Measurements from ENCODE around the gene SPATA33.
"Not testable (repeated sequence)": the region's sequence is repeated elsewhere in the genome, so short reads cannot be mapped to it uniquely, and the experiment has no call there.

Gene SPATA33

GRCh38 chr16:89693289-89693731, 35.7 kb downstream of the SPATA33 start:
- no peak for DNase-seq (ENCODE audit: low read depth)
- H3K4me3 ChIP-seq (ENCODE audit: low read length), result no peak overlapping the region
- TF ChIP-seq, protein P1, sequence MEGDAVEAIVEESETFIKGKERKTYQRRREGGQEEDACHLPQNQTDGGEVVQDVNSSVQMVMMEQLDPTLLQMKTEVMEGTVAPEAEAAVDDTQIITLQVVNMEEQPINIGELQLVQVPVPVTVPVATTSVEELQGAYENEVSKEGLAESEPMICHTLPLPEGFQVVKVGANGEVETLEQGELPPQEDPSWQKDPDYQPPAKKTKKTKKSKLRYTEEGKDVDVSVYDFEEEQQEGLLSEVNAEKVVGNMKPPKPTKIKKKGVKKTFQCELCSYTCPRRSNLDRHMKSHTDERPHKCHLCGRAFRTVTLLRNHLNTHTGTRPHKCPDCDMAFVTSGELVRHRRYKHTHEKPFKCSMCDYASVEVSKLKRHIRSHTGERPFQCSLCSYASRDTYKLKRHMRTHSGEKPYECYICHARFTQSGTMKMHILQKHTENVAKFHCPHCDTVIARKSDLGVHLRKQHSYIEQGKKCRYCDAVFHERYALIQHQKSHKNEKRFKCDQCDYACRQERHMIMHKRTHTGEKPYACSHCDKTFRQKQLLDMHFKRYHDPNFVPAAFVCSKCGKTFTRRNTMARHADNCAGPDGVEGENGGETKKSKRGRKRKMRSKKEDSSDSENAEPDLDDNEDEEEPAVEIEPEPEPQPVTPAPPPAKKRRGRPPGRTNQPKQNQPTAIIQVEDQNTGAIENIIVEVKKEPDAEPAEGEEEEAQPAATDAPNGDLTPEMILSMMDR (conservative IDR thresholded peaks at IDR 0.05; ENCODE audit: low read depth, low read length), result no peak

DNA sequence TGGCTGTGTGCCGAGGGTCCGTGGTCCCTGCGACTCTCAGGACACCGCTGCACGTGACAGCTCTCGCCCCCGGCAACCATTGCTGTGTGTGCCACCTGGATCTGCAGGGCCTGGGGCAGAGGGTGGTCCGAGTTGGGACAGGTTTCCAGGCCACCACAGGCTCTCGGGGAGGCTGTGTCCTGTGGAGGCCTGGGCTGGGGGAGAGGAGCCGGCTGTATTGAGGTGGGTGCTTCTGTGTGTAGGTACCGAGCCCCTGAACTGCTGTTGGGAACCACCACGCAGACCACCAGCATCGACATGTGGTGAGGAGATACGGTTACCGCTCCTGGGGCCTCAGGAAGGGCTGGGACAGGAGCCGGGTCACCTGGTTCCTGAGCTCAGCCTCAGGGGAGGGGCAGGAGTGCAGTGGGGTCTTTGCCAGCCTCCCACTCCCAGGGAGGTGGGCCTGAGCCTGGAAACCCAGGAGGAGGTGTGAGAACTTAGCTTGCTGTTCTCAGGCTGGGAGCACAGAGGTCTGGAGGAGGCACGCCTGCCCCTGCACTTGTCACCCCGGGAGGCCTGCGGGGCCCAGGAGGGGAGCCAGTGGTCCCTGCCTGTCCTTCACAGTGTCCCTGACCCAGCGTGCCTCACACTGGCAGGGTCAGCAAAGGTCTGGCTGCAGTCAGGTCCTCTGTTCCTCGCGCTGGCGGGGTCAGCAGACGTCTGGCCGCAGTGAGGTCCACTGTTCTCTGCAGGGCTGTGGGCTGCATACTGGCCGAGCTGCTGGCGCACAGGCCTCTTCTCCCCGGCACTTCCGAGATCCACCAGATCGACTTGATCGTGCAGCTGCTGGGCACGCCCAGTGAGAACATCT, 36.5 kb downstream of the SPATA33 start:
- DNase-seq (ENCODE audit: low read depth), result no peak
- TF ChIP-seq, protein P1 (conservative IDR thresholded peaks at IDR 0.05; ENCODE audit: low read depth, low read length), result no peak
- H3K4me3 ChIP-seq (ENCODE audit: low read length), result no peak overlapping the region

- not testable (repeated sequence) for DNase-seq (ENCODE audit: low read depth); H3K4me3 ChIP-seq (ENCODE audit: low read length)
Observed at GRCh38 chr16:89694784-89695085, 37.1 kb downstream of the SPATA33 start.

GRCh38 chr16:89695086-89695874, 37.6 kb downstream of the SPATA33 start:
- H3K4me3 ChIP-seq (ENCODE audit: low read length), result no peak overlapping the region
- TF ChIP-seq, protein P1 (conservative IDR thresholded peaks at IDR 0.05; ENCODE audit: low read depth, low read length), result no peak
- DNase-seq (ENCODE audit: low read depth), result no peak

GRCh38 chr16:89695875-89696669, 38.4 kb downstream of the SPATA33 start:
- no peak overlapping the region for H3K4me3 ChIP-seq (ENCODE audit: low read length)
- DNase-seq (ENCODE audit: low read depth), result no peak
- TF ChIP-seq, protein P1 (conservative IDR thresholded peaks at IDR 0.05; ENCODE audit: low read depth, low read length), result no peak

DNA sequence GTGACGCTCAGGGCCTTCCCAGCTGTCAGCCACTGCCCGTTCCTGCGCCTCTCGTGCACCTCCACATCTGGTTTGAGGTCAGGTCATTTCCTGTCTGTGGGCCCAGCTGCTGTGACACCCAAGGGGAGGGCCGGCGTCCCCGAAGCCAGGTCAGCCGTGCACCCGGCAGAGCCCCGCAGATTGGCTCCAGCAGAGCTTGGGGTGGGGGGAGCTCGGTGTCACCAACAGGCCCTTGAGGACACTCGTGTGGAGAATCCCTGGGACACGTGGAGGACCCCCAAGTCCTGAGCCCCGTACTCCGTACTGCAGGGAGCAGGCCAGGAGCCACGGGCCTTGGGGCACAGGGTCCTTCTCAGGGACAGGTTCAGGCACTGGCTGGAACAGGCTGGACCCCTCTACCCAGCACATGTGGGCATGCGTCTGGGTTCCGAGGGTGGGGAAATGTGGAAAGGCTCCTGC, 39.1 kb downstream of the SPATA33 start:
- TF ChIP-seq, protein P1 (conservative IDR thresholded peaks at IDR 0.05; ENCODE audit: low read depth, low read length), result no peak
- DNase-seq (ENCODE audit: low read depth), result no peak
- no peak overlapping the region for H3K4me3 ChIP-seq (ENCODE audit: low read length)

DNA sequence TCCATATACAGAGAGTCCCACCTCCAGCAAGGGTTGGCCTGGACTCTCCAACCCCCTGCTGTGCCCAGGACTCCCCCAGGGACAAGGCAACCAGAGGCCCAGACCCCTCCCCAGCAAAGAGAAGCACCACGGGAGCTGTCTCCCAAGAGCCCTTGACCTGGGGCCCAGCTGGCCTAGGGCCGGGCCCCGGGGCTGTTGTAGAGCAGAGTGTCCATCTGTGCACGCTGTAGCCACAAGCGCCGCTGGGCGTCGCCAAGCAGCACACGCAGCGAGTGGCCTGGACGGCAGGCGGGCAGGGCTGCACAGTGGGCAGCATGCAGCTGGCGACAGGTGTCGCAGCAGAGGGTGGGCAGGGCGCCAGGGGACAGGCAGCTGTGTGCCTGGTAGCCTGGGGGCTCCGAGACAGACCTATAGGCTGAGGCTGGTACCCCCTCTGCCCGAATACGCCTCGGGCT, 39.6 kb downstream of the SPATA33 start:
- DNase-seq (ENCODE audit: low read depth), result no peak
- TF ChIP-seq, protein P1 (conservative IDR thresholded peaks at IDR 0.05; ENCODE audit: low read depth, low read length), result no peak
- H3K4me3 ChIP-seq (ENCODE audit: low read length), result no peak overlapping the region
